Neuronal stem cell (in vitro differentiated cells): ENCODE measurements around the gene RAB11FIP2.

Experiments used
- DNase-seq: peaks from one replicate; pipeline ENCODE4 v3.0.0-alpha.2; 2013; ENCODE audit warnings: low spot score
- H2AFZ ChIP-seq: one replicate; pipeline ENCODE4 v1.6.1; 2013; ENCODE audit warnings: mild to moderate bottlenecking, low read length, inconsistent platforms
- H2AK5ac ChIP-seq: 2 replicates; pipeline ENCODE4 v1.6.1; 2013; ENCODE audit warnings: low read depth, mild to moderate bottlenecking, inconsistent platforms, low read length, moderate library complexity, mixed read lengths
- H2BK120ac ChIP-seq: 2 replicates; pipeline ENCODE4 v1.6.1; 2013; ENCODE audit warnings: low read depth, mild to moderate bottlenecking, inconsistent platforms, low read length, moderate library complexity, mixed read lengths
- H2BK12ac ChIP-seq: one replicate; pipeline ENCODE4 v1.6.1; 2013; ENCODE audit warnings: low read length, inconsistent platforms
- H2BK15ac ChIP-seq: 2 replicates; pipeline ENCODE4 v1.6.1; 2013; ENCODE audit warnings: mild to moderate bottlenecking, low read length, inconsistent platforms, mixed read lengths
- H2BK5ac ChIP-seq: one replicate; pipeline ENCODE4 v1.6.1; 2013; ENCODE audit warnings: inconsistent platforms, mild to moderate bottlenecking, low read length, moderate library complexity
- H3K14ac ChIP-seq: one replicate; pipeline ENCODE4 v1.6.1; 2013; ENCODE audit warnings: low read length, inconsistent platforms
- H3K18ac ChIP-seq: 2 replicates; pipeline ENCODE4 v1.6.1; 2013; ENCODE audit warnings: low read length, inconsistent platforms
- H3K23ac ChIP-seq: 2 replicates; pipeline ENCODE4 v1.6.1; 2013; ENCODE audit warnings: low read depth, mild to moderate bottlenecking, mixed read lengths, low read length, inconsistent platforms; ENCODE audit not compliant: poor library complexity
- H3K27ac ChIP-seq: replicated peaks from 3 replicates; pipeline ENCODE4 v1.5.1; 2013; ENCODE audit warnings: low read length, inconsistent platforms
- H3K27me3 ChIP-seq, 3 experiments: 2 replicates each; pipeline ENCODE4 v1.6.1; 2013; ENCODE audit warnings: low read length in 3 of 3, mild to moderate bottlenecking in 2 of 3, inconsistent platforms in 1 of 3, low read depth in 1 of 3, mixed read lengths in 1 of 3, moderate library complexity in 1 of 3; ENCODE audit not compliant: control insufficient read depth in 3 of 3, insufficient read depth in 3 of 3
- H3K36me3 ChIP-seq, 2 donors: replicated peaks in 1 of 2; 2 replicates each; pipeline ENCODE4 v1.6.1; 2013; ENCODE audit warnings: low read length in 2 of 2; ENCODE audit not compliant: control insufficient read depth in 2 of 2, insufficient read depth in 2 of 2
- H3K4ac ChIP-seq: 2 replicates; pipeline ENCODE4 v1.6.1; 2013; ENCODE audit warnings: inconsistent platforms, mild to moderate bottlenecking, low read length, moderate library complexity
- H3K4me1 ChIP-seq, 2 donors: 1 replicate in 1 of 2; 2 replicates in 1 of 2; pipeline ENCODE4 v1.6.1; 2013; ENCODE audit warnings: low read length in 2 of 2, low read depth in 1 of 2; ENCODE audit not compliant: control insufficient read depth in 2 of 2, insufficient read depth in 1 of 2
- H3K4me2 ChIP-seq: one replicate; pipeline ENCODE4 v1.6.1; 2013; ENCODE audit warnings: mild to moderate bottlenecking, low read length, inconsistent platforms; ENCODE audit not compliant: insufficient read depth, poor library complexity, severe bottlenecking
- H3K4me3 ChIP-seq, 2 donors: 2 replicates each; pipeline ENCODE4 v1.5.1; 2013; ENCODE audit warnings: low read length in 2 of 2, mild to moderate bottlenecking in 2 of 2, inconsistent platforms in 1 of 2, moderate library complexity in 1 of 2
- H3K79me1 ChIP-seq: one replicate; pipeline ENCODE4 v1.6.1; 2013; ENCODE audit warnings: low read depth, mild to moderate bottlenecking, inconsistent platforms, low read length, moderate library complexity
- H3K9ac ChIP-seq: one replicate; pipeline ENCODE4 v1.6.1; 2013; ENCODE audit warnings: mild to moderate bottlenecking, low read depth, low read length, inconsistent platforms; ENCODE audit not compliant: poor library complexity
- H3K9me3 ChIP-seq, 2 donors: replicated peaks in 1 of 2; 2 replicates each; pipeline versions ENCODE3 to v1.6.1; 2013; ENCODE audit warnings: low read length in 2 of 2, mild to moderate bottlenecking in 2 of 2, inconsistent platforms in 1 of 2, low read depth in 1 of 2, mixed read lengths in 1 of 2, moderate library complexity in 1 of 2; ENCODE audit not compliant: control insufficient read depth in 2 of 2, insufficient read depth in 1 of 2
- H4K8ac ChIP-seq: one replicate; pipeline ENCODE4 v1.6.1; 2013; ENCODE audit warnings: low read depth, mild to moderate bottlenecking, inconsistent platforms, low read length, moderate library complexity
- H4K91ac ChIP-seq: one replicate; pipeline ENCODE4 v1.6.1; 2013; ENCODE audit warnings: low read length, low read depth, mild to moderate bottlenecking, inconsistent platforms; ENCODE audit not compliant: poor library complexity
- WGBS, 2 donors: extraction: QIAGEN DNeasy Blood & Tissue Kit; methylation state at CpG; one replicate each; pipeline ENCODE4 v1.1.7; 2013; ENCODE audit warnings: missing lambda C conversion rate in 2 of 2, mixed read lengths in 1 of 2; ENCODE audit not compliant: insufficient read length in 2 of 2, insufficient replicate concordance in 1 of 2; ENCODE audit errors: extremely low coverage in 2 of 2; 5-methylcytosine and 5-hydroxymethylcytosine counted together

RAB11FIP2 gene

GRCh38 chr10:117969592-117969991 lies 77.1 kb downstream of the RAB11FIP2 start:
- Histone ChIP-seq H3K4me2 (no peak overlapping the region), H3K27ac (no peak overlapping the region), H3K79me1 (no peaks in the 10 kb centered on the region), H2BK15ac (no peak overlapping the region), H4K91ac (no peak overlapping the region), H3K14ac (no peak overlapping the region), H4K8ac (no peak overlapping the region), H3K36me3 (no peaks in the 10 kb centered on the region), H3K4ac (no peak overlapping the region), H3K27me3 (peaks cover 0 to 8% (median 0%) of the 10 kb centered on the region in 3 experiments), H2BK5ac (no peak overlapping the region), H2BK12ac (no peak overlapping the region), H2BK120ac (no peak overlapping the region), H3K18ac (no peak overlapping the region), H3K4me1 (no peaks in the 10 kb centered on the region), H3K4me3 (no peak overlapping the region), H2AFZ (no peak overlapping the region), H3K9ac (no peak overlapping the region), H3K23ac (no peak overlapping the region), H2AK5ac (no peak overlapping the region), H3K9me3 (no peaks in the 10 kb centered on the region)
- no peak for DNase-seq
- no CpG with 5 or more reads among the region's 1 CpG for WGBS, 2 donors

GRCh38 chr10:117968354-117969182 lies 78.2 kb downstream of the RAB11FIP2 start:
- WGBS, 2 donors, result no CpG with 5 or more reads among the region's 10 CpGs
- Histone ChIP-seq H3K23ac (no peak overlapping the region), H4K8ac (no peak overlapping the region), H4K91ac (no peak overlapping the region), H2BK120ac (no peak overlapping the region), H3K4me3 (no peak overlapping the region), H2BK12ac (no peak overlapping the region), H3K9me3 (no peaks in the 10 kb centered on the region), H2AFZ (no peak overlapping the region), H3K79me1 (no peaks in the 10 kb centered on the region), H3K4me1 (peaks cover 0 to 5% of the 10 kb centered on the region in 2 donors), H2BK5ac (no peak overlapping the region), H2BK15ac (peak overlapping the region; percentile 68), H3K18ac (peak overlapping the region; percentile 69), H3K4me2 (no peak overlapping the region), H3K4ac (no peak overlapping the region), H3K36me3 (no peaks in the 10 kb centered on the region), H2AK5ac (no peak overlapping the region), H3K27me3 (peaks cover 0 to 4% (median 0%) of the 10 kb centered on the region in 3 experiments), H3K14ac (no peak overlapping the region), H3K9ac (no peak overlapping the region), H3K27ac (no peak overlapping the region)
- no peak for DNase-seq

- WGBS, 2 donors, result no CpG with 5 or more reads among the region's 7 CpGs
- Histone ChIP-seq H3K23ac (no peak overlapping the region), H3K4ac (no peak overlapping the region), H3K4me3 (no peak overlapping the region), H3K9me3 (no peaks in the 10 kb centered on the region), H3K9ac (no peak overlapping the region), H3K14ac (no peak overlapping the region), H2BK120ac (no peak overlapping the region), H3K4me2 (no peak overlapping the region), H3K36me3 (no peaks in the 10 kb centered on the region), H2AFZ (no peak overlapping the region), H3K18ac (no peak overlapping the region), H2BK12ac (no peak overlapping the region), H3K27me3 (peaks cover 0 to 4% (median 0%) of the 10 kb centered on the region in 3 experiments), H3K79me1 (no peaks in the 10 kb centered on the region), H4K91ac (no peak overlapping the region), H3K27ac (no peak overlapping the region), H2AK5ac (no peak overlapping the region), H2BK15ac (no peak overlapping the region), H3K4me1 (peaks cover 0 to 6% of the 10 kb centered on the region in 2 donors), H2BK5ac (no peak overlapping the region), H4K8ac (no peak overlapping the region)
- no peak for DNase-seq
Measured at GRCh38 chr10:117967149-117967650, 79.5 kb downstream of the RAB11FIP2 start.

GRCh38 chr10:117965984-117966383 lies 80.8 kb downstream of the RAB11FIP2 start:
- Histone ChIP-seq H2BK12ac (no peak overlapping the region), H3K4me3 (no peak overlapping the region), H2BK120ac (no peak overlapping the region), H2AFZ (no peak overlapping the region), H2BK15ac (no peak overlapping the region), H3K4ac (no peak overlapping the region), H4K91ac (no peak overlapping the region), H4K8ac (no peak overlapping the region), H3K9me3 (no peaks in the 10 kb centered on the region), H3K9ac (no peak overlapping the region), H3K4me2 (no peak overlapping the region), H3K18ac (no peak overlapping the region), H3K27me3 (peaks cover 0 to 10% (median 0%) of the 10 kb centered on the region in 3 experiments), H3K27ac (no peak overlapping the region), H3K79me1 (no peaks in the 10 kb centered on the region), H3K23ac (no peak overlapping the region), H3K4me1 (peaks cover 0 to 6% of the 10 kb centered on the region in 2 donors), H2AK5ac (no peak overlapping the region), H3K14ac (no peak overlapping the region), H3K36me3 (no peaks in the 10 kb centered on the region), H2BK5ac (no peak overlapping the region)
- DNase-seq, result no peak
- no CpG with 5 or more reads among the region's 2 CpGs for WGBS, 2 donors
